Keratinocyte (primary cell): ENCODE data around the gene AKNA. TPM values are rescaled to one million over a fixed set of nuclear protein-coding genes. Genes with fewer than 3 reads are reported as not detected.

ENCODE experiments used
- DNase-seq: peaks from one replicate; pipeline ENCODE4 v3.0.0-alpha.2; 2011; ENCODE audit warnings: low read depth, missing footprints, low spot score
- FAIRE-seq: peaks from 2 replicates; lab custom pipeline; 2011; peaks lifted over from hg19 to GRCh38; lab: Jason Lieb, UNC
- H2AFZ ChIP-seq: 2 replicates; pipeline ENCODE4 v1.6.0; 2012; ENCODE audit warnings: low read length, control low read depth, inconsistent platforms; ENCODE audit not compliant: control insufficient read depth
- H3K27ac ChIP-seq: 2 replicates; pipeline ENCODE4 v1.5.1; 2011; ENCODE audit warnings: low read length; ENCODE audit not compliant: control insufficient read depth, insufficient read depth
- H3K27me3 ChIP-seq: 3 replicates; pipeline ENCODE4 v1.6.0; 2011; ENCODE audit warnings: low read length; ENCODE audit not compliant: control insufficient read depth, insufficient read depth; ENCODE audit errors: extremely low read depth
- H3K36me3 ChIP-seq, 2 experiments: 2 replicates in 1 of 2; 3 replicates in 1 of 2; pipeline ENCODE4 v1.5.1; 2011; ENCODE audit warnings: low read length in 2 of 2, mild to moderate bottlenecking in 1 of 2; ENCODE audit not compliant: control insufficient read depth in 2 of 2, insufficient read depth in 2 of 2; ENCODE audit errors: extremely low read depth in 1 of 2
- H3K4me1 ChIP-seq: 3 replicates; pipeline ENCODE4 v1.5.1; 2011; ENCODE audit warnings: low read length; ENCODE audit not compliant: control insufficient read depth, insufficient read depth; ENCODE audit errors: extremely low read depth
- H3K4me2 ChIP-seq: 3 replicates; pipeline ENCODE4 v1.6.0; 2011; ENCODE audit warnings: low read depth, low read length; ENCODE audit not compliant: control insufficient read depth, insufficient read depth; ENCODE audit errors: extremely low read depth
- H3K4me3 ChIP-seq, 3 experiments: fragments of 200-600 bp in 1 of 3; sonication (generic) in 1 of 3; 2 replicates in 2 of 3; 3 replicates in 1 of 3; pipeline ENCODE4 v1.5.1; 2011 to 2016; ENCODE audit warnings: low read length in 3 of 3, mild to moderate bottlenecking in 3 of 3, control low read depth in 2 of 3, inconsistent platforms in 1 of 3, low read depth in 1 of 3, mixed read lengths in 1 of 3, mixed run types in 1 of 3, moderate library complexity in 1 of 3; ENCODE audit not compliant: control insufficient read depth in 2 of 3, insufficient read depth in 2 of 3; ENCODE audit errors: extremely low read depth in 1 of 3
- H3K79me2 ChIP-seq: 2 replicates; pipeline ENCODE4 v1.6.0; 2012; ENCODE audit warnings: low read length; ENCODE audit not compliant: control insufficient read depth, insufficient read depth
- H3K9ac ChIP-seq: 3 replicates; pipeline ENCODE4 v1.6.0; 2011; ENCODE audit warnings: low read length; ENCODE audit not compliant: control insufficient read depth, insufficient read depth; ENCODE audit errors: extremely low read depth
- H3K9me1 ChIP-seq: 3 replicates; pipeline ENCODE4 v1.6.0; 2011; ENCODE audit warnings: low read length; ENCODE audit not compliant: control insufficient read depth, insufficient read depth; ENCODE audit errors: extremely low read depth
- H3K9me3 ChIP-seq: 2 replicates; pipeline ENCODE4 v1.5.1; 2012; ENCODE audit warnings: low read depth, low read length; ENCODE audit not compliant: control insufficient read depth
- H4K20me1 ChIP-seq: 3 replicates; pipeline ENCODE4 v1.6.0; 2011; ENCODE audit warnings: low read length; ENCODE audit not compliant: control insufficient read depth, insufficient read depth; ENCODE audit errors: extremely low read depth
- EZH2 ChIP-seq: IDR thresholded peaks from one replicate; pipeline ENCODE4 v1.6.1; 2012; ENCODE audit warnings: inconsistent platforms, mild to moderate bottlenecking, low read length, moderate library complexity
- dilution Hi-C: fragments of 300-500 bp; cut with MboI; formaldehyde crosslinking; loops from one replicate; pipeline ENCODE4 v1.7.0; 2020; ENCODE audit warnings: low sequenced_read_pairs; ENCODE audit not compliant: extremely low pct_ligation_motif_present
- polyA plus RNA-seq, 5 experiments: library from polyadenylated mRNA; depleted of rRNA in 3 of 5; stranded (reverse) in 3 of 5; stranded (forward) in 1 of 5; unstranded in 1 of 5; fragments of >200 nt; gene quantifications; 1 replicate in 1 of 5; 2 replicates in 3 of 5; 3 replicates in 1 of 5; pipeline versions ENCODE4 v1.2.1 to v1.2.3, GENCODE V29; 2011 to 2012; ENCODE audit warnings: missing spikeins in 2 of 5, low read depth in 1 of 5, low replicate concordance in 1 of 5
- TF ChIP-seq, protein P1 (sequence below), 3 experiments: IDR thresholded peaks in 1 of 3; conservative IDR thresholded peaks in 1 of 3; optimal IDR thresholded peaks in 1 of 3; 2 replicates in 2 of 3; 3 replicates in 1 of 3; pipeline versions ENCODE3 to v1.5.1; 2011; ENCODE audit warnings: low read length in 3 of 3, mild to moderate bottlenecking in 3 of 3, moderate library complexity in 2 of 3, control low read depth in 1 of 3, inconsistent platforms in 1 of 3; ENCODE audit not compliant: insufficient read depth in 2 of 3; ENCODE audit errors: extremely low read depth in 1 of 3

Gene AKNA
- polyA plus RNA-seq, 1 donor (not counting 4 experiments of a cell fraction or from before 2014, with no cell fraction given) = 0.79 TPM

GRCh38 chr9:114430457-114430856, 42.7 kb upstream of the AKNA start:
- dilution Hi-C loops = no loop called here
- H3K4me1 ChIP-seq = no peaks in the 10 kb centered on the region
- H3K27me3 ChIP-seq = no peaks in the 10 kb centered on the region
- DNase-seq (no peak), FAIRE-seq (no peak)
- H3K27ac ChIP-seq = no peak overlapping the region
- H2AFZ ChIP-seq = no peak overlapping the region
- no peaks in the 10 kb centered on the region for H3K9me1 ChIP-seq
- H3K9ac ChIP-seq = no peak overlapping the region
- no peaks in the 10 kb centered on the region for H3K79me2 ChIP-seq
- no peaks in the 10 kb centered on the region for H4K20me1 ChIP-seq
- H3K4me2 ChIP-seq = no peak overlapping the region
- TF ChIP-seq, protein P1, sequence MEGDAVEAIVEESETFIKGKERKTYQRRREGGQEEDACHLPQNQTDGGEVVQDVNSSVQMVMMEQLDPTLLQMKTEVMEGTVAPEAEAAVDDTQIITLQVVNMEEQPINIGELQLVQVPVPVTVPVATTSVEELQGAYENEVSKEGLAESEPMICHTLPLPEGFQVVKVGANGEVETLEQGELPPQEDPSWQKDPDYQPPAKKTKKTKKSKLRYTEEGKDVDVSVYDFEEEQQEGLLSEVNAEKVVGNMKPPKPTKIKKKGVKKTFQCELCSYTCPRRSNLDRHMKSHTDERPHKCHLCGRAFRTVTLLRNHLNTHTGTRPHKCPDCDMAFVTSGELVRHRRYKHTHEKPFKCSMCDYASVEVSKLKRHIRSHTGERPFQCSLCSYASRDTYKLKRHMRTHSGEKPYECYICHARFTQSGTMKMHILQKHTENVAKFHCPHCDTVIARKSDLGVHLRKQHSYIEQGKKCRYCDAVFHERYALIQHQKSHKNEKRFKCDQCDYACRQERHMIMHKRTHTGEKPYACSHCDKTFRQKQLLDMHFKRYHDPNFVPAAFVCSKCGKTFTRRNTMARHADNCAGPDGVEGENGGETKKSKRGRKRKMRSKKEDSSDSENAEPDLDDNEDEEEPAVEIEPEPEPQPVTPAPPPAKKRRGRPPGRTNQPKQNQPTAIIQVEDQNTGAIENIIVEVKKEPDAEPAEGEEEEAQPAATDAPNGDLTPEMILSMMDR (optimal IDR thresholded peaks at IDR 0.05 in 1 of 3, IDR thresholded peaks at IDR 0.05 in 1 of 3, conservative IDR thresholded peaks at IDR 0.05 in 1 of 3; ENCODE audit: extremely low read depth in 1 of 3, insufficient read depth in 2 of 3, low read length in 3 of 3) = no peak
- TF ChIP-seq EZH2 = no peak
- H3K4me3 ChIP-seq = no peak overlapping the region
- no peaks in the 10 kb centered on the region for H3K36me3 ChIP-seq
- no peaks in the 10 kb centered on the region for H3K9me3 ChIP-seq

GRCh38 chr9:114429488-114429887, 41.7 kb upstream of the AKNA start:
- Histone ChIP-seq H4K20me1 (no peaks in the 10 kb centered on the region), H3K4me2 (no peak overlapping the region), H3K9ac (no peak overlapping the region), H2AFZ (no peak overlapping the region), H3K27me3 (no peaks in the 10 kb centered on the region), H3K79me2 (no peaks in the 10 kb centered on the region), H3K9me3 (no peaks in the 10 kb centered on the region), H3K9me1 (no peaks in the 10 kb centered on the region), H3K36me3 (no peaks in the 10 kb centered on the region), H3K4me1 (no peaks in the 10 kb centered on the region), H3K4me3 (no peak overlapping the region), H3K27ac (no peak overlapping the region)
- TF ChIP-seq, protein P1 (optimal IDR thresholded peaks at IDR 0.05 in 1 of 3, IDR thresholded peaks at IDR 0.05 in 1 of 3, conservative IDR thresholded peaks at IDR 0.05 in 1 of 3; ENCODE audit: extremely low read depth in 1 of 3, insufficient read depth in 2 of 3, low read length in 3 of 3) = no peak
- no peak for TF ChIP-seq EZH2
- FAIRE-seq (no peak), DNase-seq (no peak)
- dilution Hi-C loops = no loop called here
